Left ventricle myocardium superior (tissue), 1 donor: ENCODE measurements around the gene RNLS. TPM values are rescaled to one million over a fixed set of nuclear protein-coding genes. Genes with fewer than 3 reads are reported as not detected.

Experiments
- ATAC-seq: fragments of 200-7000 bp; cut with Tn5 transposase; one replicate; pipeline ENCODE4 v1.9.1; 2020; ENCODE audit warnings: mild to moderate bottlenecking, moderate library complexity
- DNase-seq: peaks from one replicate; pipeline ENCODE4 v3.0.0-alpha.2; 2020
- intact Hi-C: fragments of 100-400 bp; cut with micrococcal nuclease; formaldehyde crosslinking; loops from one replicate; pipeline ENCODE4 v1.11.0; 2022
- total RNA-seq: library from RNA; stranded (reverse); fragmentation: NEBNext Ultra II Directional; extraction: Animal tissue kit (Norgen Biotek cat#: 25700); gene quantifications from one replicate; pipeline ENCODE4 v1.2.1, GENCODE V29; 2021
- donor health status: DM: no; HTN: yes; CAD: no; lungs with severe emphysema.

Gene RNLS
- total RNA-seq, 1 donor from 2014 or later = 23.1 TPM

- DNase-seq = no peak
- ATAC-seq = no peak
- intact Hi-C loops = loop anchor here (10.0 kb wide), 1 partner anchor 125 kb away; no protein-coding TSS in a partner anchor
These were observed 323.7 kb downstream of the RNLS start for GRCh38 chr10:88259381-88259780.

GRCh38 chr10:88256886-88257285 is 326.2 kb downstream of the RNLS start:
- no peak for DNase-seq
- peak; percentile 38 for ATAC-seq
- intact Hi-C loops = loop anchor here (10.0 kb wide), 1 partner anchor 128 kb away; no protein-coding TSS in a partner anchor

- intact Hi-C loops = loop anchor here (10.0 kb wide), 1 partner anchor 129 kb away; no protein-coding TSS in a partner anchor
These were observed 327.0 kb downstream of the RNLS start for GRCh38 chr10:88256013-88256680.

GRCh38 chr10:88254091-88254490 is 329.0 kb downstream of the RNLS start:
- intact Hi-C loops = loop anchor here (10.0 kb wide), 1 partner anchor 131 kb away; no protein-coding TSS in a partner anchor
- DNase-seq = peak; percentile 34

More at GRCh38 chr10:88256013-88256680, 327.0 kb downstream of the RNLS start:
- ATAC-seq (peak; percentile 92), DNase-seq (peak; percentile 75)

GRCh38 chr10:88253622-88254021 is 329.5 kb downstream of the RNLS start:
- no peak for DNase-seq
- intact Hi-C loops = loop anchor here (10.0 kb wide), 1 partner anchor 131 kb away; no protein-coding TSS in a partner anchor
- no peak for ATAC-seq

More at GRCh38 chr10:88254091-88254490, 329.0 kb downstream of the RNLS start:
- ATAC-seq = peak; percentile 18

- ATAC-seq (no peak), DNase-seq (no peak)
- intact Hi-C loops = loop anchor here (10.0 kb wide), 1 partner anchor 132 kb away; no protein-coding TSS in a partner anchor
These were observed 330.0 kb downstream of the RNLS start for GRCh38 chr10:88253128-88253527.

- DNase-seq (no peak), ATAC-seq (no peak)
- intact Hi-C loops = no loop called here
These were observed 333.7 kb downstream of the RNLS start for GRCh38 chr10:88249450-88249849.

GRCh38 chr10:88246675-88247074 is 336.4 kb downstream of the RNLS start:
- ATAC-seq (no peak), DNase-seq (no peak)
- intact Hi-C loops = no loop called here

GRCh38 chr10:88245974-88246511 is 337.1 kb downstream of the RNLS start:
- intact Hi-C loops = no loop called here
- no peak for DNase-seq
- peak; percentile 66 for ATAC-seq

GRCh38 chr10:88244781-88245625 is 338.1 kb downstream of the RNLS start:
- DNase-seq (no peak), ATAC-seq (no peak)
- intact Hi-C loops = no loop called here

GRCh38 chr10:88243836-88244730 is 339.0 kb downstream of the RNLS start:
- DNase-seq (peak; percentile 88), ATAC-seq (peak; percentile 92)
- intact Hi-C loops = no loop called here

GRCh38 chr10:88243202-88243744 is 339.8 kb downstream of the RNLS start:
- intact Hi-C loops = no loop called here
- ATAC-seq = peak; percentile 42
- DNase-seq = no peak

GRCh38 chr10:88241501-88241900 is 341.6 kb downstream of the RNLS start:
- no peak for DNase-seq
- intact Hi-C loops = no loop called here
- ATAC-seq = no peak

- ATAC-seq = no peak
- no peak for DNase-seq
- intact Hi-C loops = no loop called here
These were observed 343.9 kb downstream of the RNLS start for GRCh38 chr10:88239212-88239611.

GRCh38 chr10:88238615-88238914 is 344.6 kb downstream of the RNLS start:
- no peak for DNase-seq
- no peak for ATAC-seq
- intact Hi-C loops = no loop called here

GRCh38 chr10:88237896-88238614 is 345.1 kb downstream of the RNLS start:
- intact Hi-C loops = no loop called here
- ATAC-seq (peak; percentile 32), DNase-seq (no peak)

GRCh38 chr10:88236121-88236743 is 346.9 kb downstream of the RNLS start:
- no peak for DNase-seq
- no peak for ATAC-seq
- intact Hi-C loops = no loop called here

- ATAC-seq = peak; percentile 11
- intact Hi-C loops = no loop called here
These were observed 348.8 kb downstream of the RNLS start for GRCh38 chr10:88234297-88234696.

More at GRCh38 chr10:88234297-88234696, 348.8 kb downstream of the RNLS start:
- DNase-seq = no peak
